SU-DHL-6 (cell line): ENCODE measurements around the gene MCUR1.

Experiments used
- EZH2phosphoT487 ChIP-seq: fragments of 200-600 bp; sonication (generic), shearing (Covaris generic); conservative IDR thresholded peaks from 2 replicates; pipeline ENCODE4 v1.6.1; 2018; ENCODE audit warnings: mild to moderate bottlenecking, antibody characterized with exemption, low read length, moderate library complexity, mixed read lengths
- TF ChIP-seq, protein P1 (sequence below): fragments of 200-600 bp; sonication (generic); IDR thresholded peaks from one replicate; pipeline ENCODE4 v1.5.1; 2017; ENCODE audit warnings: antibody characterized with exemption, mild to moderate bottlenecking, low read length, moderate library complexity; ENCODE audit not compliant: insufficient read depth, poor library complexity, severe bottlenecking

GRCh38 chr6:13810688-13811446 is 3.5 kb downstream of the MCUR1 start:
- TF ChIP-seq, protein P1, sequence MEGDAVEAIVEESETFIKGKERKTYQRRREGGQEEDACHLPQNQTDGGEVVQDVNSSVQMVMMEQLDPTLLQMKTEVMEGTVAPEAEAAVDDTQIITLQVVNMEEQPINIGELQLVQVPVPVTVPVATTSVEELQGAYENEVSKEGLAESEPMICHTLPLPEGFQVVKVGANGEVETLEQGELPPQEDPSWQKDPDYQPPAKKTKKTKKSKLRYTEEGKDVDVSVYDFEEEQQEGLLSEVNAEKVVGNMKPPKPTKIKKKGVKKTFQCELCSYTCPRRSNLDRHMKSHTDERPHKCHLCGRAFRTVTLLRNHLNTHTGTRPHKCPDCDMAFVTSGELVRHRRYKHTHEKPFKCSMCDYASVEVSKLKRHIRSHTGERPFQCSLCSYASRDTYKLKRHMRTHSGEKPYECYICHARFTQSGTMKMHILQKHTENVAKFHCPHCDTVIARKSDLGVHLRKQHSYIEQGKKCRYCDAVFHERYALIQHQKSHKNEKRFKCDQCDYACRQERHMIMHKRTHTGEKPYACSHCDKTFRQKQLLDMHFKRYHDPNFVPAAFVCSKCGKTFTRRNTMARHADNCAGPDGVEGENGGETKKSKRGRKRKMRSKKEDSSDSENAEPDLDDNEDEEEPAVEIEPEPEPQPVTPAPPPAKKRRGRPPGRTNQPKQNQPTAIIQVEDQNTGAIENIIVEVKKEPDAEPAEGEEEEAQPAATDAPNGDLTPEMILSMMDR = no peak
- TF ChIP-seq EZH2phosphoT487 = no peak
